CD4-positive, alpha-beta T cell treated with Interferon alpha-2 for 1 hour (primary cell): ENCODE measurements around the gene LIN7A.
"Not testable (repeated sequence)": the region's sequence is repeated elsewhere in the genome, so short reads cannot be mapped to it uniquely, and the experiment has no call there.

Experiments used
- DNase-seq, 2 donors: peaks; one replicate each; pipeline ENCODE4 v3.0.0-alpha.2; 2020 to 2022

Gene LIN7A

DNA sequence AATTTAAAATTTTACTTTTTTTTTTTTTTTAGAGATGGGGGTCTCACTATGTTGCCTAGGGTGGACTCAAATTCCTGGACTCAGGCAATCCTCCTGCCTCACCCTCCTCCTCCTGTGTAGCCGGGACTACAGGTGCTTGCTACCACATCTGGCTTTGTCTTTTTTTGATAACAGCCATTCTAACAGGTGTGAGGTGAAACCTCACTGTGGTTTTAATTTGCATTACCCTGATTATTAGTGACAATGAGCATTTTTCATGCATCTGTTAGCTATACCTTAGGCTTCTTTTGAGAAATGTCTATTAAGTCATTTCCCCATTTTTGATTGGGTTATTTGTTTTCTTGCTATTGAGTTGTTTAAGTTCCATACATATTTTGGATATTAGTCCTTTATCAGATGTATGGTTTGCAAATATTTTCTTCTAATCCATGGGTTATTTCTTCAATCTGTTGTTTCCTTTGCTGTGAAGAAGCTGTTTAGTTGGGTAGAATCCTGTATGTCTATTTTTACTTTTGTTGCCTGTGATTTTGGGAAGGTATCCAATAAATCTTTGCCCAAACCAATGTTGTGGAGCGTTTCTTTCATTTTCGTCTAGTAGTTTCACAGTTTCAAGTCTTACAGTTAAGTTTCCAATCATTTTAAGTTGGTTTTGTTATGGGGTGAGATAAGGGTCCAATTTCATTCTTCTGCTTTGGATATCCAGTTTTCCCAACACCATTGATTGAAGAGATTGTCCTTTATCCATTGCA, 134.9 kb downstream of the LIN7A start:
- no peak for DNase-seq

- DNase-seq = no peak
These were observed 139.5 kb downstream of the LIN7A start for GRCh38 chr12:80798281-80798680.

DNA sequence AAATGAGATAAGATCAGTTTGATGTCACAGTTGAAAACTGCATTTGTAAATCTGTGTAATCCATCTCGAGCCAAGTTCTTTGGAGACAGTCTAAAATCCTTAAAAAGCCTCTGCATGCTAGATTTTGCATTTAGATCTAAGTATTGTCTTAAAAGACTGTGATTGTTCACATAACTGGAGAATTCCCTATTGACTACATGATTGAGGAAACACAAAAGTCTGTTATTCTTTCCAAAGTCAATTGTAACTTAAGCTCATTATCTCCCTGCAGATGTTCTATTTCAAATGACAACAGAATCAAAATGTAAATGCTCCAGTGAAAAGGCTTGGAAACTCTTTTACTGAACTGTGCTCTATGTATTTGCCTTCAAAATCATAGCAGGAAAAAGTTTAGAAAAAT, 143.2 kb downstream of the LIN7A start:
- no peak for DNase-seq

DNA sequence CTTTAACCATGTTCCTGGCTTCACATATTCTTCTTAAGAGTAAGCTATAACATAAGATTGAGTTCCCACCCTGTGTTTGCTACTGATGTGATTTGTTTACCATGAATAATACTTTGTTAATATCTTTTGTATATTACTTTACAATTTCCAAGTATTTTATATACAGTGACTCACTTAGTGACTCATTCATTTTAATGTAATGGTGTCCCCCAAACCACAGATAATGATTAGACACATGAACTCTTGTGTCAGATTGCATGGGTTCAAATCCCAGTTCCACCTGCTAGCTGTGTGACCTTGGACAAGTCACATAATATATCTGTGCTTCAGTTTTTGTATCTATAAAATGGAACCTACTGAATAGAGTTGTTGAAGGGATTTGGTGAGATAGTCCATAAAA, 144.9 kb downstream of the LIN7A start:
- no peak for DNase-seq

DNA sequence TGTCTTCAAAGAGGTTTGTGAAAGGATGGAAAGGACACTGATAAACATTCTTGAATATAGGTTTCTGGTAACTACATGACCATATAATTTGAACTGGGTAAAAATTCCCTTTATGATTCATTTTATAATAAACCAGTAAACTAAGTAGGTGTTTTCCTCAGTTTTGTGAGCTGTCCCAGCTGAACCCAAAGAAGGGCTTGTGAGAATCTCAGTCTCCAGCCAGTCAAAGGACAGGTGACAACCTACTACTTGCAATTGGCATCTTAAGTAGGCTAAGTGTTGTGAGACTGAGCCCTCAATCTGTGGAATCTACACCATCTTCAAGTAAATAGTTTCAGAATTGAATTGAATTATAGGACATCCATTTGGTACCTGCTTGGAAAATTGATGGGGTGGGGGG, 145.9 kb downstream of the LIN7A start:
- no peak for DNase-seq

DNA sequence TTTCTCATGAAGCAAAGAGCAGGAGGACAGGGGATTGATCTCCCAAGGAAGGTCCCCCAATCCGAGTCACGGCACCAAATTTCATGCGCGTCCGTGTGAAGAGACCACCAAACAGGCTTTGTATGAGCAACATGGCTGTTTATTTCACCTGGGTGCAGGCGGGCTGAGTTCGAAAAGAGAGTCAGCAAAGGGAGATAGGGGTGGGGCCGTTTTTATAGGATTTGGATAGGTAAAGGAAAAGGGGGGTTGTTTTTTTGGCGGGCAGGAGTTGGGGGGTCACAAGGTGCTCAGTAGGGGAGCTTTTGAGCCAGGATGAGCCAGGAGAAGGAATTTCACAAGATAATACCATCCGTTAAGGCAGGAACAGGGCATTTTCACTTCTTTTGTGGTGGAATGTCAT, 149.3 kb downstream of the LIN7A start:
- not testable (repeated sequence) for DNase-seq

DNA sequence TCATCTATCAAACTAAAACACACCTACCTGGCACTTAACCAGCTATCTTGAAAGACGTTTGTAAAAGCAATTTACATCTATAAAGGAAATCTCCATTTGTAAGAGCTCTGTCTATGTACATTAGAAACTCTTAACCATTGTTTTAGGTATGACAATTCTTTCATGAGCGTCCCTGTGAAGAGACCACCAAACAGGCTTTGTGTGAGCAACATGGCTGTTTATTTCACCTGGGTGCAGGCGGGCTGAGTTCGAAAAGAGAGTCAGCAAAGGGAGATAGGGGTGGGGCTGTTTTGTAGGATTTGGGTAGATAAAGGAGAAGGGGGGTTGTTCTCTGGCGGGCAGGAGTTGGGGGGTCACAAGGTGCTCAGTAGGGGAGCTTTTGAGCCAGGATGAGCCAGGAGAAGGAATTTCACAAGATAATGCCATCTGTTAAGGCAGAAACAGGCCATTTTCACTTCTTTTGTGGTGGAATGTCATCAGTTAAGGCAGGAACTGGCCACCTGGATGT, 154.7 kb downstream of the LIN7A start:
- not testable (repeated sequence) for DNase-seq

DNA sequence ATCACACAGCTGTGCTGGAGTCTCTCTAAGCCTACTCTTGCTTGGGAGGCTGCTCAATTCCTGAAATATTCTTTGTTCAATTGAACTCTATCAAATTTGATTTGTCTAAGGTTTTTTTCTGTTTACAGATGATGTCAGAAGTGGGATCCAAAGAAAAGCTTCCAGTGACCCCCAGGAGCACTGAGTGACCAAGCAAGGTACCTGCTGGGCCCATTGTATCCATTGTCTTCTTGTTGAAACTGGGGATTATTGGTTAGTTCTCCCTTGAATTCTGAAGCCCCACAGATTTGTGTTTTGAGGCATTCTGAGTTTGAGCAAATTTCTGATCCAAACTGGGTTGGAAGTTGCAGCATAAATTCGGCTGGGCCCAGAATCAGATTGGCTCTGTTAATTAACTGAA, 156.4 kb downstream of the LIN7A start:
- no peak for DNase-seq

GRCh38 chr12:80780746-80781145, 157.0 kb downstream of the LIN7A start:
- no peak for DNase-seq

- DNase-seq = no peak
These were observed 159.7 kb downstream of the LIN7A start for GRCh38 chr12:80778005-80778541.

GRCh38 chr12:80777587-80777986, 160.1 kb downstream of the LIN7A start:
- DNase-seq = no peak

- DNase-seq = no peak
These were observed 161.0 kb downstream of the LIN7A start for GRCh38 chr12:80776706-80777105.

- no peak for DNase-seq
These were observed 166.8 kb downstream of the LIN7A start for GRCh38 chr12:80770958-80771357.

DNA sequence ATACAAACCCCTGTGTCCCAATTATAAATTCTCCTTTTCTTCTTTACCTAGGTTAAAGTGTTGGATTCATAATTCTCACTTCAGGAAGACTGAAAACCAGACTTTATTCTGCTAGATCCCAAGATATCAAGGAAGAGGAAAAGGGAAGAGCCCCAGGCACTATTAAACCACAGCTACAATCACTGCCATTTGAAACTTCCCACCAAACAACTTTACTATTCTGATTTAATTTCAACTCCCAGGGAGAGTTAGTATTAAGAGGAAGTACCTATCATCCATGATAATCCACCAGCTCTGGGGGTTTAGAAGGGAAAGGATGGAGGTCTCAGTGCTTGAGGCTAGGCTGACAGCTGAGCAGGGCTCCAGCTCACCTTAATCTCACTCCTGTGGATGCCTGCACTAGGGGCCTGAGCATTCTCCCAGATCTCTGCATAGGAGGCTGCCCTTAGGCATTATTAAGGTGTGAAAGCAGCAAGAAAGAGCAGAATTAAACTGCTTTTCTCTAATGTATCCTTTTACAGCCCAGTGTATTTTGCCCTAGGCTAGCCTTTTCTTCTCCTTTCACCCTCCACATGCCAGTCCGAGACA, 168.1 kb downstream of the LIN7A start:
- no peak for DNase-seq

DNA sequence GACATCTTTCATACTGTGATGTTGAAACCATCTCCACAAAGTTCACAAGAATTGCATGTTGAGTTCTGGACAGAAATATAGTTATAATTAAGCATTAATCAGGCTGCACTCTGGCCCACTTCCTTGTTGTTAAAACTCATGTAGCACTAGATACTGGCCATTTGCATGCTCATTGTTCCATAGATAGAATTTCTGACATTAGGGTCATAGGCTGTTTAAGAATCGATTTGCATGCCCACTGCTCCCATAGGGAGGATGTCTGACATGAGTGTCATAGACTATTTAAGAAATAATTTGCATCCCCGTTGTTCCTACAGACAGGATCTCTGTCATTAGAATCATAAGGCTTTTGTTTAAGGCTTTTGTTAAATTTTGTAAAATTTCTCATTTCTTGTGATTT, 170.8 kb downstream of the LIN7A start:
- no peak for DNase-seq

DNA sequence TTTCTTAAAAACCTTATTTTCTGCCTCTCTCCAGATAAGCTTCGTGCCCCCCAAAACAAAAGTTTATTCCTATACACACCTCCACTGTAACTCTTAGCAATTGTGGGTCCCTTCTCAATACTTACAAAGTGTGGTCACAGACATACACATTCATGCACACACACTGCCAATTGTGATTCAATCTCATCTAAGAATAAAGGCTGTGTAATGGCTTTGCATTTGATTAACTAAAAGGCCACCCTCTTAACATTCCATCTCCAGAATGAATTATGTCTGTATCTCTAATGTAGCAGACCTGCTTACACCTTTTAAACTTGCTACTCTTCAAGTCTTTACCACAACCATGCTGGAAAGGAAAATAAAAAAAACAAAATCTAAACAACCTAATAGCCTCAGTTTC, 171.5 kb downstream of the LIN7A start:
- no peak for DNase-seq

DNA sequence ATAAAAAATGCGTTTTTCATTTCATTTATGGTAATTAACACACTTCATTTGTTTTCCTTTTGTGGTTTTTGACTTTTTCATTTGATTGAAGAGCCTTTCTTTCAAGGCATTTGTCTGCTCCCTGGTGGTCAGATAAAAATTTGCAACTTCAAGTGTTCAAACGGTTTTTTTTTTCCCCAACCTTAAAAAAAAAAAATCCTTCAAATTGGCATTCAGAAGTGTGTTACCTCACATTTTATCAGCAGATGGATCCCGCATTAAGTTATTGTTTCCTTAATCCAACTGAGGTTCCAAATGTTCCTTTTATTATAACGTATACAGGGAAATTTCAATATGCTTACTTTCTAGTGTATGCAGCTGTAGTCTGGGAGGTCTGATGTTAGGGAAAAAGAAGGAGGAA, 173.9 kb downstream of the LIN7A start:
- DNase-seq = no peak

GRCh38 chr12:80761838-80762237, 175.9 kb downstream of the LIN7A start:
- no peak for DNase-seq

GRCh38 chr12:80756875-80757274, 180.9 kb downstream of the LIN7A start:
- no peak for DNase-seq

- DNase-seq = no peak
These were observed 183.5 kb downstream of the LIN7A start for GRCh38 chr12:80754274-80754673.

DNA sequence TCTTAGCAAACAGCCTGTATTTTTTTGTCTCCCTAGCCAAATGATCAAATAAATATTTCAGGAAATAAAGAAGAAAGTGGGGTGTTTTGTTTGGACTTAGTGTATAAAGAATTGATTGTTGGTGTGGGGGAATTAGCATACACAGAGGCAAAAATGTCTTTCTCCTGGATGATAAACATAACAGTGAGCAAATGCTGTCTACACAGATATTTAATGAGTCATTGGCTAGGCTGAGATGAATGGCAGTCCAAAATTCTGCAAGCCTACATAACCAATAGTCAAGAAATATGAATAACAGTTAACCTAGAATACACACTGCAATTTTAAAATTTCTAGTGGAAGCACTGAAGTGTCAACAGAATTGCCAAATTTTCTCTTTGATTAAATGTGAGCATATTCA, 185.3 kb downstream of the LIN7A start:
- no peak for DNase-seq

GRCh38 chr12:80749456-80749855, 188.3 kb downstream of the LIN7A start:
- no peak for DNase-seq

DNA sequence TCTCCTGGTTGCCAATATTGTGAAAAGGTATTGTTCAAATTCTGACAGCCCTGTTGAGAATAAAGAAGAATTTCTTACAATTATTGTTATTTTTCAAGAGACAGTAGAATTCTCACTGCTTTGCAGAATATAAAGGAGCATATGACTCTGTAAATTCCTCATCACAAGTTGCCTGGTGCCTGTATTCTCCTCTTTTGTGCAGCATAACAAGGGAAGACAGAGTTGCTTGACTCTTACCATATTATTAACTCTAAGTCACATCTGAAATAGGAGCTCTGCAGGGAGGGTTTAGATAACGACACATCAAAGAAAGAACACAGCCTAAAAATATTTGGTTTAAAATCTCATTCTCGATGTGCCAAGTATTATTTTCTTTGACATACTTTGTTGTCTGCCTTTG, 189.9 kb downstream of the LIN7A start:
- DNase-seq = no peak

DNA sequence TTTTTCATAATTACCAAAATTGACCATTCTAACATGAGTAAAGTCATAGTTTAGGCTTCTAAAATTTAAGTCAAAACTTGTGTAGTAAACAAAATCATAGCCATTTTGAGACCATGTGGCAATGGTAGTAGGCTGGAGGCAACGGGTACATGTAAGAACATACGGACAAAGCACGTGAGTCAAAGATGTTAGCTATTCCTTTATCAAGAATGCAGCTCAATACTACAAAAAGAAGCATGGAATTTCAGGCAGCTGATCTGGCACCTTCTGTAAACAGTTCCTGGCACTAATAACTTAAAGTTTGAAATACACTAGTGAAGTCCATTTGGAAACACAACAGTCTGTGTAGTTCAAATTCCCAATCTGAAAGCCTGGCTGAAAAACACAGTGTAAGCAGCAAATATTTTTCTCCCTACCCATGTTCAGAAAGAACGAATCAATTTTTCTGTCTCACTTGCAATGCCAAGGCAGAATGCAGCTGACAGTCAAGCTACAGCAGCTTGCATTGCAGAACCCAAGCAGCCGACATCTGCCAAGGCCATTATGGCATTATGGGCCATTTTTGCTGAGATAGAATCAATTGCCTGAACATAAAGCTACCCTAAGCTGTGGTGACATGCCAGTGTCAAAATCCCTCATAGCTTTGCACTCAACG, 191.8 kb downstream of the LIN7A start:
- no peak for DNase-seq
